Activated B cell treated with CpG ODN at 0.5 μM for 24 hours (primary cell): Measurements from ENCODE around the gene EFS. TPM values are rescaled to one million over a fixed set of nuclear protein-coding genes. Genes with fewer than 3 reads are reported as not detected.

Experiments used
- ATAC-seq: fragments of 200-7000 bp; cut with Tn5 transposase; one replicate; pipeline ENCODE4 v1.10.0; 2021; ENCODE audit warnings: low read depth, mild to moderate bottlenecking, moderate library complexity
- CTCF ChIA-PET: fragments of 350-600 bp; sonication (Branson Sonifier 250); formaldehyde crosslinking; loops from one replicate; lab custom pipeline; 2021; ENCODE audit warnings: antibody characterized with exemption; lab: Charles Lee
- POLR2A ChIA-PET: fragments of 350-600 bp; sonication (Branson Sonifier 250); formaldehyde crosslinking; loops from one replicate; lab custom pipeline; 2021; ENCODE audit warnings: antibody characterized with exemption; lab: Charles Lee
- DNase-seq: peaks from one replicate; pipeline ENCODE4 v3.0.0; 2022
- H3K27ac Mint-ChIP-seq: one replicate; pipeline ENCODE4 v1.8.0; 2020; ENCODE audit warnings: mixed read lengths
- H3K27me3 Mint-ChIP-seq: one replicate; pipeline ENCODE4 v1.8.0; 2021; ENCODE audit warnings: mixed read lengths
- H3K36me3 Mint-ChIP-seq: one replicate; pipeline ENCODE4 v1.8.0; 2021; ENCODE audit warnings: low read depth, mixed read lengths
- H3K4me1 Mint-ChIP-seq: one replicate; pipeline ENCODE4 v1.8.0; 2021; ENCODE audit warnings: mixed read lengths
- H3K4me3 Mint-ChIP-seq: one replicate; pipeline ENCODE4 v1.8.0; 2020; ENCODE audit warnings: mild to moderate bottlenecking, mixed read lengths
- H3K9me3 Mint-ChIP-seq: one replicate; pipeline ENCODE4 v1.8.0; 2020; ENCODE audit warnings: mixed read lengths
- intact Hi-C: fragments of 100-400 bp; cut with micrococcal nuclease; formaldehyde crosslinking; loops from one replicate; pipeline ENCODE4 v1.15.1; 2024
- total RNA-seq: library from RNA; stranded (reverse); gene quantifications from 2 replicates; pipeline ENCODE4 v1.2.3, GENCODE V29; 2022
- TF ChIP-seq, protein P1 (sequence below): fragments of 200-600 bp; IDR thresholded peaks from one replicate; pipeline ENCODE4 v1.8.0; 2022; ENCODE audit warnings: antibody characterized with exemption, mild to moderate bottlenecking

EFS gene
- total RNA-seq, 1 donor from 2014 or later = not detected

DNA sequence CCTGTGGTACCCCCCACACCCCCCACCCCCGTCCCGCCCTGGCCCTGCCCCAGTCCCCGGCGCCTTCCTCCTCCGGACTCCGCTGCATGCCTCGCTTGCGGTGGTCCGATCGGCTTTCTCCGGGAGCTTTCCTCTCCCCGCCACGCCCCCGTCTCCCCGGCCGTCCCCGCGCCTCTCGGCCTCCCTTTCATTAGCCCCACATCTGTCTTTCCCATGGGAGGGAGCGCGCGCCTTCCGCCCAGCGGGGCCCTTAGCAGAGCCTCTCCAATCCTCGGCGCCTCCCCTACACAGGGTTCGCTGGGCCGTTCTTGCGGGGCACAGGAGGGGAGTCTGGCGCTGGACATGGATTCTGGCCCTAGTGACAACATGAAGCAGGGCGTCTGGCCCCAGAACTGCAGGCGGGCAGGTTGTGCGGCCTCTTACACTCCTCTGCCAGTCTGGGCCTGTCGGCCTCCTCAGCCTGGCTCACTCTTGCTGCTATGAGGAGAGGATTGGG lies 1.5 kb upstream of the EFS start:
- TF ChIP-seq, protein P1, sequence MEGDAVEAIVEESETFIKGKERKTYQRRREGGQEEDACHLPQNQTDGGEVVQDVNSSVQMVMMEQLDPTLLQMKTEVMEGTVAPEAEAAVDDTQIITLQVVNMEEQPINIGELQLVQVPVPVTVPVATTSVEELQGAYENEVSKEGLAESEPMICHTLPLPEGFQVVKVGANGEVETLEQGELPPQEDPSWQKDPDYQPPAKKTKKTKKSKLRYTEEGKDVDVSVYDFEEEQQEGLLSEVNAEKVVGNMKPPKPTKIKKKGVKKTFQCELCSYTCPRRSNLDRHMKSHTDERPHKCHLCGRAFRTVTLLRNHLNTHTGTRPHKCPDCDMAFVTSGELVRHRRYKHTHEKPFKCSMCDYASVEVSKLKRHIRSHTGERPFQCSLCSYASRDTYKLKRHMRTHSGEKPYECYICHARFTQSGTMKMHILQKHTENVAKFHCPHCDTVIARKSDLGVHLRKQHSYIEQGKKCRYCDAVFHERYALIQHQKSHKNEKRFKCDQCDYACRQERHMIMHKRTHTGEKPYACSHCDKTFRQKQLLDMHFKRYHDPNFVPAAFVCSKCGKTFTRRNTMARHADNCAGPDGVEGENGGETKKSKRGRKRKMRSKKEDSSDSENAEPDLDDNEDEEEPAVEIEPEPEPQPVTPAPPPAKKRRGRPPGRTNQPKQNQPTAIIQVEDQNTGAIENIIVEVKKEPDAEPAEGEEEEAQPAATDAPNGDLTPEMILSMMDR = no peak
- Mint-ChIP-seq H3K4me3 (no peak overlapping the region), H3K27ac (no peak overlapping the region), H3K27me3 (peaks cover 40% of the 10 kb centered on the region), H3K36me3 (no peaks in the 10 kb centered on the region), H3K4me1 (no peaks in the 10 kb centered on the region), H3K9me3 (no peaks in the 10 kb centered on the region)
- no peak for ATAC-seq
- DNase-seq = no peak
- ChIA-PET CTCF (no interaction called here), POLR2A (no interaction called here)
- intact Hi-C loops = no loop called here

DNA sequence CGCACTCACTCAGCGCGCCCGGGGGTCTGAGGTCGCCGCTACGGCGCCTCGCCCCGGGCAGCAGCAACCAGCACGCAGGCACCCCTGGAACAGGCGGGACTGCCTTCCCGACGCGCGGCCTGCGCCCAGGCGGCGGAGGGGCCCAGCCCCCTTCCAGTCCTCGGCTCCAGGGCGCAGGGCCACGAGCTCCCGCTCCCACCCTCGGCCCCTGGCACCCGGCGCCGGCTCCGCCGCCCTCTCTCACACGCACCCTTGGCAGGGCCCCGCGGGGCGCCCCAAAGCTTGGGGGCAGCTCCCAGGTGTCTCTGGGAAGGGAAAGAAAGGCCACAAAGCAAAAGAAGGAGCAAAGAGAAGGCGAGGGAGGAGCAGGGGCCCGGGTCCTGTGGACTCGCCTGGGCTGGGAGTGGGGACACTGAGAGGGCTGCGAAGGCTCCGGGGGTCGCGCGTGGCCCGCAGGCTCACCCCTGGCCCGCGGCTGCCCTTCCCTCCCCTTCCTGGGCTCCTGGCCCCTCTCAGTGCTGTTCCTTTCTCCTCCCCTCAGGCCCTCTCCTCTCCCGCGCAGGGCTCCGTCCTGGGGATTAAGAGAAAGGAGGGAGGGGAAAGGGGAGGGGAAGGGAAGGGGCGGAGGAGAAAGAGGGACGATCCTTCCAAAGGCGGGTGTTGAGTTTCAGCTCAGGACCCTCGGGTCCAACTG lies 907 bp upstream of the EFS start:
- DNase-seq = no peak
- POLR2A ChIA-PET = no interaction called here
- H3K27ac Mint-ChIP-seq = no peak overlapping the region
- CTCF ChIA-PET = no interaction called here
- H3K36me3 Mint-ChIP-seq = no peaks in the 10 kb centered on the region
- ATAC-seq = no peak
- no peak overlapping the region for H3K4me3 Mint-ChIP-seq
- H3K27me3 Mint-ChIP-seq = peaks cover 40% of the 10 kb centered on the region
- no peaks in the 10 kb centered on the region for H3K4me1 Mint-ChIP-seq
- TF ChIP-seq, protein P1 = no peak
- intact Hi-C loops = no loop called here
- no peaks in the 10 kb centered on the region for H3K9me3 Mint-ChIP-seq

GRCh38 chr14:23364164-23365035 lies 572 bp downstream of the EFS start:
- H3K9me3 Mint-ChIP-seq = no peaks in the 10 kb centered on the region
- DNase-seq = no peak
- H3K4me1 Mint-ChIP-seq = no peaks in the 10 kb centered on the region
- H3K4me3 Mint-ChIP-seq = no peak overlapping the region
- ChIA-PET CTCF (no interaction called here), POLR2A (no interaction called here)
- H3K27ac Mint-ChIP-seq = no peak overlapping the region
- intact Hi-C loops = no loop called here
- no peaks in the 10 kb centered on the region for H3K36me3 Mint-ChIP-seq
- TF ChIP-seq, protein P1 = no peak
- peaks cover 43% of the 10 kb centered on the region for H3K27me3 Mint-ChIP-seq
- no peak for ATAC-seq

DNA sequence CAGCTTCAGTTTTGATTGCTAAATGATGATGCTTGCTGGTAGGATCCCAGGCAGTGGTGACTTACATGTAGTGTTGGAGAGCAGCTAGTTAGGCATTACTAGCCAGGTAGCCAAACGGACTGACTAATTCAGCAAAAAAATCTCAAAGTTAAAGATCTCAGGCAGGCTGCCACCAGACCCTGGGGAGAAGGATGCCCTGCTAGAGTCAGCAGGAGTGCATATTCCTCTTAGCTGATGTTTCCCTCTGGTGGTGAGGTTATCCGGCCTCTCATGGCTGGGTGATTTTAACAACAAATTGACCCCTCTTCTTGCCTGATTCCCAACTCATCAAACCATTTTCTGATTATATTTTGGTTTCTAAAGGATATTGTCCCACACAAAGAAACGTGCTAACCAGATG lies 2.8 kb downstream of the EFS start:
- H3K27me3 Mint-ChIP-seq = peaks cover 33% of the 10 kb centered on the region
- H3K4me1 Mint-ChIP-seq = no peaks in the 10 kb centered on the region
- intact Hi-C loops = no loop called here
- POLR2A ChIA-PET = no interaction called here
- CTCF ChIA-PET = no interaction called here
- H3K9me3 Mint-ChIP-seq = no peaks in the 10 kb centered on the region
- TF ChIP-seq, protein P1 = no peak
- ATAC-seq (no peak), DNase-seq (no peak)
- H3K27ac Mint-ChIP-seq = no peak overlapping the region
- no peaks in the 10 kb centered on the region for H3K36me3 Mint-ChIP-seq
- no peak overlapping the region for H3K4me3 Mint-ChIP-seq

GRCh38 chr14:23361763-23362162 lies 3.2 kb downstream of the EFS start:
- ChIA-PET POLR2A (no interaction called here), CTCF (no interaction called here)
- H3K27ac Mint-ChIP-seq = no peak overlapping the region
- intact Hi-C loops = no loop called here
- no peaks in the 10 kb centered on the region for H3K36me3 Mint-ChIP-seq
- ATAC-seq = no peak
- H3K9me3 Mint-ChIP-seq = no peaks in the 10 kb centered on the region
- no peak for DNase-seq
- H3K4me1 Mint-ChIP-seq = no peaks in the 10 kb centered on the region
- H3K27me3 Mint-ChIP-seq = peaks cover 29% of the 10 kb centered on the region
- TF ChIP-seq, protein P1 = no peak
- H3K4me3 Mint-ChIP-seq = no peak overlapping the region
